Stimulated activated effector memory CD8-positive, alpha-beta T cell treated with anti-CD3 and anti-CD28 coated beads, Interleukin-12 subunit alpha, Interleukin-12 subunit beta, amount 100 ng/mL, for 72 hours (primary cell): ENCODE measurements around the gene TRPC6.

Experiments used
- ATAC-seq: fragments of 150-1000 bp; cut with Tn5 transposase; 2 replicates; pipeline ENCODE4 v1.10.0; 2021
- DNase-seq, 2 donors: peaks; one replicate each; pipeline ENCODE4 v3.0.0; 2021 to 2022; ENCODE audit warnings: low spot score in 2 of 2
- H3K27ac Mint-ChIP-seq: one replicate; pipeline ENCODE4 v1.8.0; 2022; ENCODE audit warnings: mild to moderate bottlenecking, mixed read lengths
- H3K36me3 Mint-ChIP-seq: one replicate; pipeline ENCODE4 v1.8.0; 2022; ENCODE audit warnings: mild to moderate bottlenecking, mixed read lengths
- H3K4me1 Mint-ChIP-seq: one replicate; pipeline ENCODE4 v1.8.0; 2022; ENCODE audit warnings: mixed read lengths
- H3K4me3 Mint-ChIP-seq: one replicate; pipeline ENCODE4 v1.8.0; 2022; ENCODE audit warnings: mild to moderate bottlenecking, mixed read lengths
- H3K9me3 Mint-ChIP-seq: one replicate; pipeline ENCODE4 v1.8.0; 2022; ENCODE audit warnings: mixed read lengths

TRPC6 gene

GRCh38 chr11:101407324-101407723 is 176.5 kb downstream of the TRPC6 start:
- Mint-ChIP-seq H3K9me3 (peaks cover 13% of the 10 kb centered on the region), H3K36me3 (no peaks in the 10 kb centered on the region), H3K27ac (no peak overlapping the region), H3K4me1 (no peaks in the 10 kb centered on the region), H3K4me3 (no peak overlapping the region)
- ATAC-seq = no peak
- no peak for DNase-seq
